ENCODE measurements around the gene SUN1. TPM values are rescaled to one million over a fixed set of nuclear protein-coding genes. Genes with fewer than 3 reads are reported as not detected.
"Not testable (repeated sequence)": the region's sequence is repeated elsewhere in the genome, so short reads cannot be mapped to it uniquely, and the experiment has no call there.

Gene SUN1
- total and polyA plus RNA-seq, 12 donors, result 69.2 to 211 (median 183) TPM

- DNase-seq (no peak), ATAC-seq (peak in 1 of 8 donors; percentile 16)
- Histone ChIP-seq H3K4me3 (peak overlapping the region in 2 of 10 donors; percentile 28 to 34), H3K27ac (peak overlapping the region in 6 of 10 donors; percentile 9 to 58 (median 30)), H3K4me1 (peaks cover 0 to 27% (median 14%) of the 10 kb centered on the region in 9 donors), H3K9me3 (no peaks in the 10 kb centered on the region), H3K36me3 (no peaks in the 10 kb centered on the region), H3K27me3 (no peaks in the 10 kb centered on the region)
- WGBS, 2 donors, result 78 to 84% methylated on average over 18 of the region's 18 CpGs
- TF ChIP-seq, protein P1, sequence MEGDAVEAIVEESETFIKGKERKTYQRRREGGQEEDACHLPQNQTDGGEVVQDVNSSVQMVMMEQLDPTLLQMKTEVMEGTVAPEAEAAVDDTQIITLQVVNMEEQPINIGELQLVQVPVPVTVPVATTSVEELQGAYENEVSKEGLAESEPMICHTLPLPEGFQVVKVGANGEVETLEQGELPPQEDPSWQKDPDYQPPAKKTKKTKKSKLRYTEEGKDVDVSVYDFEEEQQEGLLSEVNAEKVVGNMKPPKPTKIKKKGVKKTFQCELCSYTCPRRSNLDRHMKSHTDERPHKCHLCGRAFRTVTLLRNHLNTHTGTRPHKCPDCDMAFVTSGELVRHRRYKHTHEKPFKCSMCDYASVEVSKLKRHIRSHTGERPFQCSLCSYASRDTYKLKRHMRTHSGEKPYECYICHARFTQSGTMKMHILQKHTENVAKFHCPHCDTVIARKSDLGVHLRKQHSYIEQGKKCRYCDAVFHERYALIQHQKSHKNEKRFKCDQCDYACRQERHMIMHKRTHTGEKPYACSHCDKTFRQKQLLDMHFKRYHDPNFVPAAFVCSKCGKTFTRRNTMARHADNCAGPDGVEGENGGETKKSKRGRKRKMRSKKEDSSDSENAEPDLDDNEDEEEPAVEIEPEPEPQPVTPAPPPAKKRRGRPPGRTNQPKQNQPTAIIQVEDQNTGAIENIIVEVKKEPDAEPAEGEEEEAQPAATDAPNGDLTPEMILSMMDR (IDR thresholded peaks at IDR 0.05), result no peak
- intact Hi-C loops (cut with DNase I), result no loop called here
Measured at GRCh38 chr7:802500-803242, 29.6 kb upstream of the SUN1 start.

GRCh38 chr7:803243-803635, 29.0 kb upstream of the SUN1 start:
- Histone ChIP-seq H3K27ac (peak overlapping the region in 1 of 10 donors; percentile 26), H3K27me3 (no peaks in the 10 kb centered on the region), H3K4me1 (peaks cover 0 to 27% (median 14%) of the 10 kb centered on the region in 9 donors), H3K9me3 (no peaks in the 10 kb centered on the region), H3K4me3 (no peak overlapping the region), H3K36me3 (no peaks in the 10 kb centered on the region)
- ATAC-seq (no peak), DNase-seq (no peak)
- 77 to 81% methylated on average over 10 of the region's 10 CpGs for WGBS, 2 donors
- TF ChIP-seq, protein P1 (IDR thresholded peaks at IDR 0.05), result no peak
- intact Hi-C loops (cut with DNase I), result no loop called here

GRCh38 chr7:803796-804195, 28.5 kb upstream of the SUN1 start:
- 66 to 85% methylated on average over 4 of the region's 4 CpGs for WGBS, 2 donors
- H3K27ac ChIP-seq; H3K36me3 ChIP-seq; ATAC-seq; H3K9me3 ChIP-seq; H3K4me3 ChIP-seq; DNase-seq; intact Hi-C loops (cut with DNase I); H3K27me3 ChIP-seq: not testable (repeated sequence)
- H3K4me1 ChIP-seq, result peaks cover 0 to 27% (median 14%) of the 10 kb centered on the region in 9 donors

DNA sequence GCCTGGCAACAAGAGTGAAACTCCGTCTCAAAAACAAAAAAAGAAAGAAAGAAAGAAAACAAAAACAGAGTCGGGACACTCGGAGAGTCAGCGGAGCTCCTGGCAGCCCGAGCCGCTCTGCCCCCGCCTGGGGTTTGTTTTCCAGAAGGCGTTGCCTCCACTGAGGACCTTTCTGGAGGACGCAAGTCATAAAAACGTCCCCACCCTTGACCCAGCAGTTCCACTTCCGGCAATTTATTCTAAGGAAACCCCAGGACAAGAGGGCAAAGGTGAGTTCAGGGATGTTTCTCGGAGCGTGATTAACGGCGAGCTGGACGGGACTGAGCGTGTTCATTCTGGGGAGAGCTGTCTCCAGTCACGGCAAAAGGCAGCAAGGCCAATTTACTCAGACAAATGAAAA, 27.0 kb upstream of the SUN1 start:
- 60 to 72% methylated on average over 18 of the region's 18 CpGs for WGBS, 2 donors
- Histone ChIP-seq H3K27me3 (no peaks in the 10 kb centered on the region), H3K4me1 (peaks cover 0 to 27% (median 12%) of the 10 kb centered on the region in 9 donors), H3K4me3 (peak overlapping the region in 4 of 10 donors; percentile 7 to 21 (median 13)), H3K9me3 (no peaks in the 10 kb centered on the region), H3K36me3 (no peaks in the 10 kb centered on the region), H3K27ac (peak overlapping the region; percentile 57 to 85 (median 77))
- intact Hi-C loops (cut with DNase I), result no loop called here
- ATAC-seq (peak in 7 of 8 donors; percentile 62 to 88 (median 78)), DNase-seq (peak; percentile 48 to 54)
- TF ChIP-seq, protein P1 (IDR thresholded peaks at IDR 0.05), result no peak

All from heart right ventricle (tissue), 16 donors.